ENCODE results near the gene RGL1.

RGL1 gene

GRCh38 chr1:183961132-183961531, 156.2 kb downstream of the RGL1 start:
- no peak for DNase-seq

- no peak for DNase-seq
Observed at GRCh38 chr1:183962903-183963302, 158.0 kb downstream of the RGL1 start.

- DNase-seq: no peak
Observed at GRCh38 chr1:183965726-183966125, 160.8 kb downstream of the RGL1 start.

- DNase-seq: no peak
Observed at GRCh38 chr1:183966487-183966886, 161.6 kb downstream of the RGL1 start.

- no peak for DNase-seq
Observed at GRCh38 chr1:183967914-183968313, 163.0 kb downstream of the RGL1 start.

GRCh38 chr1:183968386-183968785, 163.5 kb downstream of the RGL1 start:
- no peak for DNase-seq

GRCh38 chr1:183970516-183971300, 165.8 kb downstream of the RGL1 start:
- DNase-seq: no peak

GRCh38 chr1:183975651-183976050, 170.7 kb downstream of the RGL1 start:
- DNase-seq: no peak

GRCh38 chr1:183977717-183978116, 172.8 kb downstream of the RGL1 start:
- no peak for DNase-seq
